ENCODE data around the gene ZSCAN22. TPM values are rescaled to one million over a fixed set of nuclear protein-coding genes. Genes with fewer than 3 reads are reported as not detected.

ZSCAN22 gene
- total and polyA plus RNA-seq, 2 experiments from 2014 or later, result 2.0 to 2.2 TPM

- H3K9me2 ChIP-seq (replicated peaks; ENCODE audit: insufficient read depth), result no peaks in the 10 kb centered on the region
- H3K36me3 ChIP-seq (replicated peaks; ENCODE audit: insufficient read depth, low read depth), result no peaks in the 10 kb centered on the region
- no peak overlapping the region for H2AFZ ChIP-seq
- H3K79me2 ChIP-seq, result peaks cover under 1% of the 10 kb centered on the region
- H3K4me3 ChIP-seq, result no peak overlapping the region
- TF ChIP-seq CTCF (IDR thresholded peaks at IDR 0.05; ENCODE audit: poor library complexity), result no peak
- TF ChIP-seq EZH2phosphoT487 (IDR thresholded peaks at IDR 0.05; ENCODE audit: low read depth, severe bottlenecking, unreplicated experiment), result no peak
- TF ChIP-seq EZH2 (IDR thresholded peaks at IDR 0.05; ENCODE audit: borderline replicate concordance), result no peak
- H3K4me2 ChIP-seq, result no peak overlapping the region
- H3K27ac ChIP-seq, result no peak overlapping the region
- no peaks in the 10 kb centered on the region for H3K4me1 ChIP-seq (ENCODE audit: insufficient read depth)
- peak; percentile 1 for DNase-seq (ENCODE audit: low spot score)
- 92% methylated on average over 16 of the region's 19 CpGs for WGBS (ENCODE audit: low lambda C conversion rate, missing lambda C conversion rate)
- no peaks in the 10 kb centered on the region for H3K27me3 ChIP-seq
- H4K20me1 ChIP-seq (ENCODE audit: insufficient read depth, poor library complexity, severe bottlenecking), result no peaks in the 10 kb centered on the region
- no peaks in the 10 kb centered on the region for H3K9me3 ChIP-seq (ENCODE audit: low read depth)
Observed at GRCh38 chr19:58334691-58335249, 8.0 kb downstream of the ZSCAN22 start.

- 88% methylated on average over 3 of the region's 3 CpGs for WGBS (ENCODE audit: low lambda C conversion rate, missing lambda C conversion rate)
Observed at GRCh38 chr19:58335630-58336029, 8.8 kb downstream of the ZSCAN22 start.

GRCh38 chr19:58336216-58336615 lies 9.4 kb downstream of the ZSCAN22 start:
- DNase-seq (ENCODE audit: low spot score), result no peak
- 100% methylated on average over 1 of the region's 1 CpG for WGBS (ENCODE audit: low lambda C conversion rate, missing lambda C conversion rate)
- Histone ChIP-seq H4K20me1 (ENCODE audit: insufficient read depth, poor library complexity, severe bottlenecking) (no peaks in the 10 kb centered on the region), H3K27me3 (no peaks in the 10 kb centered on the region), H3K4me3 (no peak overlapping the region), H3K27ac (no peak overlapping the region), H3K36me3 (replicated peaks; ENCODE audit: insufficient read depth, low read depth) (no peaks in the 10 kb centered on the region), H3K9me3 (ENCODE audit: low read depth) (no peaks in the 10 kb centered on the region), H3K4me2 (no peak overlapping the region), H2AFZ (no peak overlapping the region), H3K79me2 (no peaks in the 10 kb centered on the region), H3K9me2 (replicated peaks; ENCODE audit: insufficient read depth) (no peaks in the 10 kb centered on the region), H3K4me1 (ENCODE audit: insufficient read depth) (no peaks in the 10 kb centered on the region)
- TF ChIP-seq EZH2phosphoT487 (IDR thresholded peaks at IDR 0.05; ENCODE audit: low read depth, severe bottlenecking, unreplicated experiment) (no peak), CTCF (IDR thresholded peaks at IDR 0.05; ENCODE audit: poor library complexity) (no peak)

More at GRCh38 chr19:58335630-58336029, 8.8 kb downstream of the ZSCAN22 start:
- no peaks in the 10 kb centered on the region for H3K9me2 ChIP-seq (replicated peaks; ENCODE audit: insufficient read depth)
- no peak for DNase-seq (ENCODE audit: low spot score)
- H3K79me2 ChIP-seq, result no peaks in the 10 kb centered on the region
- no peak overlapping the region for H3K4me2 ChIP-seq
- H4K20me1 ChIP-seq (ENCODE audit: insufficient read depth, poor library complexity, severe bottlenecking), result no peaks in the 10 kb centered on the region
- H3K36me3 ChIP-seq (replicated peaks; ENCODE audit: insufficient read depth, low read depth), result no peaks in the 10 kb centered on the region
- H3K9me3 ChIP-seq (ENCODE audit: low read depth), result no peaks in the 10 kb centered on the region
- TF ChIP-seq CTCF (IDR thresholded peaks at IDR 0.05; ENCODE audit: poor library complexity) (no peak), EZH2phosphoT487 (IDR thresholded peaks at IDR 0.05; ENCODE audit: low read depth, severe bottlenecking, unreplicated experiment) (no peak), EZH2 (IDR thresholded peaks at IDR 0.05; ENCODE audit: borderline replicate concordance) (no peak)
- H3K27me3 ChIP-seq, result no peaks in the 10 kb centered on the region
- no peak overlapping the region for H3K4me3 ChIP-seq
- no peak overlapping the region for H2AFZ ChIP-seq
- H3K27ac ChIP-seq, result no peak overlapping the region
- H3K4me1 ChIP-seq (ENCODE audit: insufficient read depth), result no peaks in the 10 kb centered on the region

All from hepatocyte (in vitro differentiated cells).